Pancreas (tissue), 10 donors: Measurements from ENCODE around the gene RBM15. TPM values are rescaled to one million over a fixed set of nuclear protein-coding genes. Genes with fewer than 3 reads are reported as not detected.

Source experiments
- ATAC-seq, 4 donors: fragments of 200-7000 bp; cut with Tn5 transposase; one replicate each; pipeline versions ENCODE4 v1.8.0 to v1.9.1; 2020; ENCODE audit warnings: mild to moderate bottlenecking in 4 of 4, moderate library complexity in 4 of 4
- DNase-seq, 6 donors: peaks; one replicate each; pipeline ENCODE4 v3.0.0-alpha.2; 2020
- FAIRE-seq: peaks from 2 replicates; lab custom pipeline; 2012; peaks lifted over from hg19 to GRCh38; lab: Jason Lieb, UNC
- H3K27ac ChIP-seq, 4 donors: fragments of 200-600 bp; sonication (generic); 1 replicate in 3 of 4; 2 replicates in 1 of 4; pipeline versions ENCODE4 v1.5.0 to v1.8.0; 2020
- H3K27me3 ChIP-seq, 4 donors: fragments of 200-600 bp; one replicate each; pipeline ENCODE4 v1.8.0; 2021
- H3K36me3 ChIP-seq, 3 donors: fragments of 200-600 bp; sonication (generic) in 1 of 3; one replicate each; pipeline versions ENCODE4 v1.5.0 to v1.8.0; 2020 to 2021
- H3K4me1 ChIP-seq, 3 donors: fragments of 200-600 bp; one replicate each; pipeline ENCODE4 v1.8.0; 2021
- H3K4me3 ChIP-seq, 4 donors: fragments of 200-600 bp; sonication (generic) in 2 of 4; one replicate each; pipeline versions ENCODE4 v1.5.0 to v1.8.0; 2020 to 2021
- H3K9me3 ChIP-seq, 4 donors: fragments of 200-600 bp; one replicate each; pipeline ENCODE4 v1.8.0; 2021
- CTCF ChIP-seq, 4 donors: fragments of 200-600 bp; sonication (generic) in 3 of 4; IDR thresholded peaks; one replicate each; pipeline versions ENCODE4 v1.5.0 to v1.8.0; 2021; ENCODE audit warnings: antibody characterized with exemption in 4 of 4
- WGBS, 2 donors: extraction: QIAGEN DNeasy Blood & Tissue Kit; methylation state at CpG; one replicate each; pipeline ENCODE4 v1.1.7; 2013; 5-methylcytosine and 5-hydroxymethylcytosine counted together
- intact Hi-C, 3 donors: fragments of 100-400 bp; cut with DNase I; formaldehyde crosslinking; loops; one replicate each; pipeline versions ENCODE4 v1.11.1 to v1.14.2; 2022
- polyA plus RNA-seq, 2 donors: library from polyadenylated mRNA; stranded (reverse); fragments of 200-250 nt; gene quantifications; one replicate each; pipeline ENCODE4 v1.2.3, GENCODE V29; 2013
- total RNA-seq, 6 donors: library from RNA; stranded (reverse); fragmentation: NEBNext Ultra II Directional in 4 of 6; extraction: Animal tissue kit (Norgen Biotek cat#: 25700) in 4 of 6; gene quantifications; one replicate each; pipeline versions ENCODE4 v1.2.1 to v1.2.4, GENCODE V29; 2021 to 2023
- donor health status: healthy with polysubstance abuse.
- donor health status: DM: no; HTN: no; CAD: no; lungs with moderate emphysema.
- donor health status: DM: no; HTN: no; CAD: no.
- donor health status: control.
- donor health status: control.
- donor health status: Bipolar disorder and iron deficiency.
- donor health status: DM: yes; HTN: yes; CAD: no.
- donor health status: DM: no; HTN: no; CAD: no.
- donor health status: DM: no; HTN: no; CAD: no.
- donor health status: DM: yes; HTN: yes; CAD: no.

The RBM15 gene
- total and polyA plus RNA-seq, 8 donors = 1.6 to 14.2 (median 7.7) TPM

- ATAC-seq = peak; percentile 11 to 55 (median 48)
- Histone ChIP-seq H3K9me3 (no peaks in the 10 kb centered on the region), H3K4me1 (peaks cover 12 to 35% (median 20%) of the 10 kb centered on the region in 3 donors), H3K27me3 (no peaks in the 10 kb centered on the region), H3K27ac (peak overlapping the region; percentile 94 to 99 (median 98)), H3K36me3 (no peaks in the 10 kb centered on the region), H3K4me3 (peak overlapping the region; percentile 41 to 92 (median 50))
- 0 to 1% methylated on average over 36 of the region's 36 CpGs for WGBS, 2 donors
- DNase-seq = peak; percentile 56 to 84 (median 66)
- no peak for FAIRE-seq
- no peak for TF ChIP-seq CTCF (IDR thresholded peaks at IDR 0.05)
- intact Hi-C loops = no loop called here
Measured at GRCh38 chr1:110337704-110338308, 1.4 kb upstream of the RBM15 start.

- ATAC-seq = peak; percentile 81 to 90 (median 84)
- Histone ChIP-seq H3K27ac (peak overlapping the region; percentile 94 to 99 (median 98)), H3K4me1 (peaks cover 12 to 41% (median 26%) of the 10 kb centered on the region in 3 donors), H3K4me3 (peak overlapping the region; percentile 41 to 92 (median 50)), H3K36me3 (peaks cover 0 to 3% (median 0%) of the 10 kb centered on the region in 3 donors), H3K27me3 (no peaks in the 10 kb centered on the region), H3K9me3 (no peaks in the 10 kb centered on the region)
- intact Hi-C loops = no loop called here
- TF ChIP-seq CTCF (IDR thresholded peaks at IDR 0.05) = peak; percentile 26 to 54 (median 31)
- FAIRE-seq = no peak
- WGBS, 2 donors = 0% methylated on average over 57 of the region's 57 CpGs
- DNase-seq = peak; percentile 88 to 96 (median 93)
Measured at GRCh38 chr1:110338309-110338885, 780 bp upstream of the RBM15 start.

GRCh38 chr1:110339407-110340206, 430 bp downstream of the RBM15 start:
- DNase-seq (peak in 2 of 6 donors; percentile 53 to 72), FAIRE-seq (no peak), ATAC-seq (peak in 3 of 4 donors; percentile 0 to 6 (median 4))
- Histone ChIP-seq H3K9me3 (no peaks in the 10 kb centered on the region), H3K4me3 (peak overlapping the region; percentile 54 to 92 (median 90)), H3K4me1 (peaks cover 15 to 52% (median 34%) of the 10 kb centered on the region in 3 donors), H3K27me3 (no peaks in the 10 kb centered on the region), H3K36me3 (peaks cover 0 to 3% (median 0%) of the 10 kb centered on the region in 3 donors), H3K27ac (peak overlapping the region; percentile 58 to 99 (median 92))
- 0% methylated on average over 77 of the region's 77 CpGs for WGBS, 2 donors
- peak in 2 of 4 donors; percentile 13 to 18 for TF ChIP-seq CTCF (IDR thresholded peaks at IDR 0.05)
- intact Hi-C loops = no loop called here

- FAIRE-seq (no peak), DNase-seq (peak in 3 of 6 donors; percentile 48 to 73 (median 49)), ATAC-seq (no peak)
- no peaks in the 10 kb centered on the region for H3K27me3 ChIP-seq
- H3K4me1 ChIP-seq = peaks cover 15 to 57% (median 38%) of the 10 kb centered on the region in 3 donors
- peak overlapping the region; percentile 54 to 92 (median 90) for H3K4me3 ChIP-seq
- WGBS, 2 donors = 4 to 6% methylated on average over 9 of the region's 9 CpGs
- no peak for TF ChIP-seq CTCF (IDR thresholded peaks at IDR 0.05)
- intact Hi-C loops = no loop called here
- H3K36me3 ChIP-seq = peaks cover 0 to 3% (median 0%) of the 10 kb centered on the region in 3 donors
- H3K27ac ChIP-seq = peak overlapping the region in 3 of 4 donors; percentile 58 to 99 (median 86)
- no peaks in the 10 kb centered on the region for H3K9me3 ChIP-seq
Measured at GRCh38 chr1:110340207-110340468, 961 bp downstream of the RBM15 start.
